NCI-H1436 (cell line): ENCODE data around the gene SMAD6.

Experiments used
- DNase-seq: peaks from one replicate; lab custom pipeline; 2025; lab: John Stamatoyannopoulos, UW

Gene SMAD6

DNA sequence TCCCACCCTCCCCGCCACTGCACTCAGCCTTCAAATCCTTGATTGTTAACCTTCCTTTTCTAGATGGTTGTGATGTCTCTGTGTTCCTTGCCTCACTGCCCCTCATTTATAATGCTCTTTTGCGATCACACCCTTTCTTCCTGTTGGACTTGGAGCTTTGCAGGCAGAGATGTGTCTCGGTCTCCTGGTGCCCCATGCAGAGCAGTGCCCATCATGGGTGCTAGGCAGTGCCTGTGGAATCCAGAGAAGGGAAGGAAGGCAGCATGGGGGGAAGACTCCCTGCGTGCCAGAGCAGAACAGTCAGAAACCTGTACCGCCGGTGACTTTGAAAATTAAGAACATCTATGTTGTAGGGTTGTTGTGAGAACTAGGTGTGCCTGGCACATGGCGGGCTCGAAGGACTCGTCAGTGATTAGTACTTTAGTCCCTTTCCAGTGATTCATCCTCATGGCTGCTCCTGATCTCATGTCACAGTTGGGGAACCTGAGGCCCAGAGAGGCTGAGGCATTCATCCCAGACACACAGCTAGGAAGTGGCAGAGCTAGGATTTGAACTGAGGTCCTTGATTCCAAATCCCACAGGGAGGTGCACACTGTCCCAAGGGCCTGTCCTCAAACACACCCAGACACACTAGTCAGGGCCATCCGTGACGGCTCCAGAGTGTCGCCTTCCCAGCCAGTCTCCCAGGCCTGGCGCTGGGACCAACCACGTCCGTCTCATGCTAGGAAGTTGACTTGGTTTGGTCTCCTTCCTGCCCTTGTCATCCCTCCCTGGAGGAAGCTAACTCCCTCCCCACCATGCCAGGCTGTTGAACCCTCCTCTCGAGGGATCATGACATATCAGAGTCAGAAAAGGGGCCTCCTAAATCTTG is 58.3 kb downstream of the SMAD6 start:
- no peak for DNase-seq

- DNase-seq: no peak
Measured at GRCh38 chr15:66760968-66761725, 59.1 kb downstream of the SMAD6 start.

DNA sequence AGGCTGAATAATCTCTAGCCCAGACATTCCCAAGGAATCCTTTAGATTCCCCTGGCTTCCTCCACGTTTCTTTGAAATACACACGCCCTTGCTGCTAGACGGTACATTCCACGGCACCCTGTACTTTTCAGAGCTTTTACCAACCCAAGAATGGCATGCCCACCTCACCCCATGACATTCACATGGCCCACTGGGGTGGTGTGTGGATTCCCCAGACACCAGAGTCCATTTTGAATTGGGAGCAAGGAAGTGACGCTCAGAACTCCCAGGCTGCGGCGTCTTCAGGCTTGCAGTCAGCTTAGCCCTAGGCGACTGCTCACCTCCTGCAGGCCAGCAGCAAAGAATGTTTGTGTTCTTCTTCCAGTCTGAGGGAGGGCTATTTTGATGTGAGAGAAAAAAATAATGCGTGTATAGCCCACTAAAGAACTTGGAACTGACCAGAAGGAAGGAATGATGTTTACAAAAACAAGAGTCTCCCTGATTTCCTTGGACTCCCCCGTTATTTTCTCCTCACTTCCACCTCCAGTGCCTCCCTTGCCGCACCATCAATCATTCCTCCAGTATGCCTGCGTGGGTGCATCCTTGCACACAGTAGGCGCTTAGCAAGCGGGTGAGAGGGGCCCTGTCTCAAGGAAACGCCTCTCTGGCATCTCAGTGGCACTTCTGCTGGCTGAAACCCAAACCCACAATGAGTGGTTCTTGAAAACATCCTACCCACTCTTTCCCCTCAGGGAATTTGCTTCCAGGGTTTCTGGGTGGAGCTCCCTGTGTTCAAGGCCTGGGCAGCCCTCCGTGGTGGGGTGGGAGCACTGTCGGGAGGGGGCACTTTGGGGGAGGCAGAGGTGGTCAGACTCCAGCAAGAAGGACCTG is 59.9 kb downstream of the SMAD6 start:
- DNase-seq: no peak

DNA sequence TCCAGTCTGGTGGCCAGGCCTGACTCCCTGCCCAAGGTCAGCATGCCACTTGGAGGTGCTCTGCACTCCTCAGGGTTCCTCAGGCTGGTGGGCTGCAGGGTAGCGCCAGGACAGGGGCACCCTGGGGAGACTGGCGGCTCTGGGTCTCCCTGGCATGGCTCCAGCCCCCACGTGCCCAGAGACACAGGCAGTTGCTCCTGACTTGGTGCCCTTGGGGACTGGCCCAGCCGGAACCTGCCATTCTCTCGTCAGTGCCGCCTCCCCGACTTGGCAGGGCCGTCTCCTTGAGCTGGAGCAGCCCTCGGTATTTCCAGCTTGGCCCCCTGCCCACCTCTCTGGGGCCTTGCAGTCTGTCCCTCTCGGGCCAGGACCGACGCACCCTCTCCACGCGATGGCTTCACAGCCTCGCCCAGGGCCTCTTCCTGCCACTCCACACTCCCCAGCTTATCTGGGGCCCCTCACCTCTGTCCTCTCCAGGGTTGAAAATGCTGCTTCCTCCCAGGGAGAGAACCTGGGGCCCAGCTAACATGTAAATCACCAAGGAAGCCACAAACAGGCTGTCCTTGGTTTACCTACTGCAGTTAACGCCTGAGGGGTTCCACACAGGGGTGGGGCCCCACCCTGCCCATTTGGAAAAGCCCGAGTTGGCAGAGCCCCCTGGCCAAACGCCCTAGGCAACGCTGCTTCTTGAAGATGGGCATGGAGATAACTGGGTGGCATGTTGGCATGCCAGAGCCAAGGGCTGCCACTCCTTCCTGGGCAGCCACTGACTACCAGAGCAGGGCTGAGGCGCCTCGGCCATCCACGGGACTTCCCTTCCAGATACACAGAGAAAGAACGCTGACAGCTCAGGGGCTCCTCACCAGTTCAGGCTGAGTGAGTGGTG is 61.4 kb downstream of the SMAD6 start:
- no peak for DNase-seq

- DNase-seq: no peak
Measured at GRCh38 chr15:66764072-66764786, 62.2 kb downstream of the SMAD6 start.

DNA sequence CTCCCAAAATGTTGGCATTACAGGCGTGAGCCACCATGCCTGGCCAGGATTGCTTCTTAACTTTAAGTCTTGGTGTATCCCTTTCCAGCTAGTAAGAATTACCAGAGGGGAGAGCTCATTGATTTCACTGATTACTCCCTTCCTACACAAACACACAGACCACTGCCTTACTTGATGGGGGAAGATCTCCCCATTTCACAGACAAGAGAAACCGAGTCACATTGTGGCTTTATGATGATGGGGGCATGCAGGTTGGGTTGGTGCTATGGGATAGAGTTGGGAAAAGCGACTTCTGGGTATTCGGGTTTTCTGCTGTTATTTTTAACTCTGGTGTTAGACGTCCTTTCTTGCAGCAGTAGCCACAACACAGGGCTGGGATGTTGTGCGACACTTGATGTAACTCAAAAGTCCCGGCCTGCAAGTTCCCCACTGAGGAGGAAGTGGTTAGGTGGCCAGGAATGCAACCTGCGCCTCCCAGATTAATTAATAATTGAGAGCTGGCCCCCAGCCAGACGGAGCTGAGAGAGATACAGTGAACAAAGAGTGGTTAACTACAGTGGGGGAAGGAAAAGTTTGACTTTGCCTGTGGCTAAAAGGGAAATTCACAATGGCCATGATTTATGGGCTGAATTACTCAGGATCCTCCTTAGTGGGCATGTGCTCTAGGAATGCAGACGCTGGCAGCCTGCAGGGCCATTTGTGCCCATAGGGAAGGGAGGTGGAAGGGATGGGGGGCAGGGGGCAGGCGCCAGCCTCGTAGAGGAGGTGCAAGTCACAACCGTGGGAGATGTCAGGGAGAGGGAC is 63.6 kb downstream of the SMAD6 start:
- no peak for DNase-seq

DNA sequence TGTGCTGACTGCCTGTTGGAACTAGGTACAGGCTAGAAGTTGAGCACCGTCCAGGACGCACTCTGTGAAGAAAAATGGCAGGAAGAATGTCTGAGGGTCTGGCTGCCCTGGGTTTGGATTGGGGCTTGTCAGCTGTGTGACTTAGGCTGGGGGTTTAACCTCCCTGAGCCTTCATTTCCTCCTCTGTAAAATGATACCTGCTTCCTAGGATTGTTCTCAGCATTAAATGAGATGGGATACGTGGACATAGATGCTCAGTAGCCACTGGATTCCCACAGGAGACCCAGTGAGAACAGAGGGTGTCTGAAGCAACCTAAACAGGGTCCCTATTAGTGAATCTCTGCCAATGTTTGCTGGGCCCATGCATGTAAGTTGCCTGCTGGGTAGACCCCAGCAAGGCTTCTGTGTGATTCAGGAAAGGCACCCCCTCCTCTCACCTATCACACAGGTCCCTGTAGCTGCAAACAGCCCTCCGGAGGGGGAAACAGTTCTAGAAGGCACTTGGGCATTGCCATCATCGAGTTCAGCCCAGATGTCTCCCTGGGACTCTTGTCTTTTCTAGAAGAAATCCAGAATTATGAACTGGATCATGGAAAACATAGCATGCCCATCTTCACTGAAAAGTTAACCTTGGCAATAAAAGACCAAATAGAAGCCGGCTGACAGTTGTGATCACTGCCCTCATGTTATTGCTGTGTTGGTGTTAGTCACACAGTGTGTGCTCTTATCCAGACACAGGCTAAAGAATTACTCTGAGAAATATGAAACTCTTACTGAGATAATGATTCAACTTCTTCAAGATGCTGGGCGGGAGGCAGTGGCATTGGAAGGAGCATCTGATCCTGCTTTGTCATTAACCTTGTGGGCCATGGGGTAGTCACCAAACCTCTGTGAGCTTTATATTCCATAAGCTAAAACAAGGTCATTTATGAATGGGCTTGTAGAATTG is 64.5 kb downstream of the SMAD6 start:
- no peak for DNase-seq

DNA sequence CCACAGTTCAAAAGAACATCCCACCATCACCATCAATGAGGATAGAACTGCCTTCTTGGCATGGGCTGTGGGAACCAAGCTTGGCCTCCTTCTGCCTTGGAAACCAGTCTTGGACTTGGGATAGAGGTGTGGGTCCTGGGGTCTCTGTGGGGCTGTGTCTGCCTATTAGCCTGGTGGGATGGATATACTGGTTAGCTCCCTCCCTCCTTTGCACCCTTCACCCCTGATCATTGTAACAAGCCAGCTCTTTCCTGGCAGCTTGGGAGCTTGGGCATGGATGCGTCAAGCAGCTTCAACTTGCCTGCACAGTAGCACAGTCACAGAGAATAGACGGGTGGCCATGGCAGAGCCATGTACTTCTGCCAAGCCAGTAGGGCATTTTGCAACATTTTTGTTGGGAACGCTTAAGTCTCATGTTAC is 65.2 kb downstream of the SMAD6 start:
- no peak for DNase-seq

DNA sequence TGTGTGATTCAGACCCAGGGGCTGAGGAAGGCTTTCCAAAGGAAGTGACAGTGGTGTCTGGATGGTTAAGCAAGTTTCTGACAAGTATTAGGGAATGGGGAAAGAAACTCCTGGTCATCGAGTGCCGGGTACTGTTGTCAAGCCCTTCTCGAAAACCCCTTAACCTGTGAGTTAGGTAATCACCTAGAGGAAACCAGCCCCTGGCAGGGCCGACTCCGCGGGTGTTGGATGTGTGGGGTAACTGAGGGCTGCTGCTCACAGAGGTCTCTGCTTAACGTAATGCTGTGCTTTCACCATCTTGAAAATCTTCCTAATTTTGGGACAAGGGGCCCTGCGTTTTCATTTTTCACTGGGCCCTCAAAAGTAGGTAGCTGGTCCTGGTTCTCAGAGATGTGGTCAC is 67.0 kb downstream of the SMAD6 start:
- DNase-seq: no peak

DNA sequence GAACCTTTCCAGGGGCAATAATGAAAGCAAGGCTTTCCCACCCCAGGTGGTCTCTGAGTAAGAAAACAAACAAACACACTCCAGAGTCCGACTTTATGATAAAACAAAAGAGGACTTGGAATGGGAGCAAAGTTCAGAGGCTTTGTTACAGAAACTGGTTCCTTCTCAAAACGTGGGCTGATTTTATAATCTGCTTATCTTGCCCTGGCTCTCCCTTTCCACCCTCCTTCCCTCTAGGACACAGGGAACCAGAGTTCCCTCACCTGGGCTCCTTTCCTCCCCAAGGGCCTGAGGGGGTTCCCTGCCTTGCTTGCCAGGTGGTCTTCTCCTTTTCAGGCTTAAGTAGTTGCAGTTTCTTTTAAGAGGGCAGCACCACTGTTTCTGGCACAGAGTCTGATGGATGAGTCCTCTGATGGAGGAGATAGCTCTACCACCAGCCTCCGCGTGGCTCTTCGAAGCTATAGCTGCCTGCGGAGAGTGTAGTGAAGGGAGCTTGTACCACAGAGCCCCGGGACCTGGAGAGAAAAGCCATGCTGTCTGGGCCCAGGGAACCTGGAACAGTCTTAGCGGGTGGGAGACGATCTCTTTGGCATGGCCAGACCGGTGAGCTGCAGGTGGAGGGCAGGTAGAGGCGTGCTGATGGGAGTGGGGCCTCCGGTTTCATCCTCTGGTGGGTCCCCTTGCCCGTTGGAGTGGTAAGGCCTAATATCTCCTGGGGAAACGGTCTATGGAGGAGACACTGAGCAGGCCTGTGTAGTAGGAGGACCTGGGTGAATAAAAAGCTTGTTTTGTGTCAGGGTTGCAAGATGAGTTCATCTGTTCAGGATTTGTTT is 68.7 kb downstream of the SMAD6 start:
- DNase-seq: no peak

DNA sequence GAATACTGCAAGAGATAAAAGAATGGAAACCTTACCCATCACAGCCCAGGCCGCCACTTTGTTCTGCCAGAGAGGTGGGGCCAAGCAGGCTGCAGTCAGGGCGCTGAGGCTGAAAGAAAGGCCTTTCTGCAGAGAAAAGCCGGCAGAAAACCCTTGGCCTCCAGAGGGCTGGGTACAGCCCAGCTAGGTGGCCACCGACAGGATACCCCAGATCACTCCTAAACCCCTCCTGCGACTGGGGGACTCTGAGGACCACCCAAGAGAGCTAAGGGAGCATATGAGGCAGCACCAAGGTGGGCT is 69.3 kb downstream of the SMAD6 start:
- no peak for DNase-seq

DNA sequence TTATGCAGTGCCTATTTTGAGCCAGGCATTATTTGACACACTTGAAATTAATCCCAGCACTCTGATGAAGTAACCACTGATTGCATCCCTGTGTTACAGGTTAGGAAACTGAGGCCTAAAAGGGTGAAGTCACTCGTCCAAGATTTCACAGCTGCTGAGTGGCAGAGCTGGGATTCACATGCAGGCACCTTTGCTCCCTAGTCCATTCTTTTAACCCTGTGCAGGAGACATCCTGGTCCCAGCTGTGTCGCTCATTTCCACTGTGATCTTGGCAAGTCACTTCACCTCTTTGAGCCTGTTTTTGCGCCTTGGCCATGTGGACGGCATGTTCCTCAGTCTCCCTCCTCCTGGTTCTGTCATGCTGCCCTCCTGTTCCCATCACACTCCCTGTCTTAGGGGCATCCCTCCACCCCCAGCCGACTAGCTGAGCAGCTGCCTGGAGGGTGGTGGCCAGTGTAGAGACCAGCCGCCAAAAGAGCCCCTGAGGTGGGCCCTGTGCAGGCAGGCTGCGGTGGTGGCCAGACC is 70.6 kb downstream of the SMAD6 start:
- no peak for DNase-seq

- no peak for DNase-seq
Measured at GRCh38 chr15:66773129-66773873, 71.3 kb downstream of the SMAD6 start.

DNA sequence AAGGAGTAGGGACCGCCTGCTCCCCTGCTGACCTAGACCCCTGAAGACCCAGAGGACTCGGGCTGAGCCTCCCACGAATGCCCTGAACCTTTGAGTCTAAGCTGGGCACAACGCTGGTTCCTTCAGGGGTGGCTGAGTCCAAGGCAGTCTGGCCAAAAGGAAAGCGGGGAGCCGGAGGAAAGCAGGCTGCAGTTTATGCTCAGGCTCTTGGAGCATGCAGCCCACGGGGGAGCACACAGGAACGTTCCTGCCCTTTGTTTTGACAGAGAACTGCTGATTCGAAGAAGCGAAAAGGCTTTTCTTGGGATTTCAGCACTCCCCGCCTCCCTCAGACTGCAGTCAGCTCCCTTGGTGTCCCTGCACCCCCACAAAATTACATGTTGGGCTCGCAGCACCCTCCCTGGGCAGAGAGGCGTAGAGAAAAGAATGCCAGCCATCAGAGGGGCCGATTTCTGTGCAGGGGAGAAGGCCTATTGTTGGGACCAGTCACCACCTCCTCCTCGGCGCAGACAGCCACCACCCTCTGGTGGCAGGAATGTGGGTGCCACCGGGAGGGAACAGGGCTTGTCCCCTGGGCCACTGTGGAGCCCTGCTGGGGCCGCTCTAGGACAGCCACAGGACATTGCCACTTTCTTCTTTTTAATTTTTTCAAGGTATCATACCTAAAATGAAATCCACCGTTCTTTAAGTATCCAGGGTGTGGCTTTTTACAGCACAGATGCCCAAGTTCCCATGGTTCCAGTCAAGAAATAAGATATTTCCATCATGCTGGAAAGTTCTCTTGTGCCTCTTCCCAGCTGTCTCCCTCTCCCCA is 72.2 kb downstream of the SMAD6 start:
- peak; percentile 67 for DNase-seq

DNA sequence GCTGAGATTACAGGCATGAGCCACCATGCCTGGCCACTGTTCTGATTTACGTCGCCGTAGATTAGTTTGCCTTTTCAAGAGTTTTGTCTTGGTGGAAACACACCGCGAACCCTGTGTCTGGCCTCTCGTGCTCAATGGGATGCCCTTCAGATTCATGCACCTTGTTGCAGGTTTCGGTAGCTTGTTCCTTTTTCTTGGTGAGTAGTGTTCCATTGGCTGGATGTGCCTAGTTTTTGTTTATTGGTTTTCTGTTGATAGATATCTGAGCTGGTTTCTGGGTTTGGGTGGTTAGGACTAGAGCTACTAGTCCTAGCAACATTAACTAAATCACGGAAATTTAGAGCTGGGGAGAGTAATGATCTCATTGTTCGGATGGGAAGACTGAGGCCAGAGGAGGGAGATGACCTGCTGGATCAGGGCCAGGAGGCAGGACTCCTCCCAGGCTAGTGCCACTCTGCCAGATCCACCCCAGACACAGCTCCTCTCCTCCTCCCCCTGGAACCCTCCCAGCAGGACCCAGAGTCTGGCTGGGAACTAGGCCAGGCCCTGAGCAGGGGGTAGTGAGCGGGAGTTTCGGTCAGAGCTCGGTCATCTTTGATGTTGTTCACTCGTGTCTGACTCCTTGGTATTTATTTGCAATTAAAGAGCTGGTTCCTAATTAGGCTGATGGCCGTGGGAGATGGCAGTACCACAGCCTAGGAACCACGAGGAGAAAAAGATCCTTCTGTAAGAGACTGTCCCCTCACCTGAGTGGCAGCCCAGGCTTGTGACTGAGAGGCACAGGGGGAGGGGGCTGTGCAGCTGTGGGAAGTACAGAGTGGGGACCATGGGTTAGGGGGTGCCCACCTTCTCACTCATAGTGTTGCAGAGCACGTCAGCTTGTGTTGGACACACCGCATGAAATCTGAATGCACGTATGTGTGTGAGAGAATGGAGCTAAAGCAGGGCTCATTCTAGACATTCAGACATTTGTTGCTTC is 73.4 kb downstream of the SMAD6 start:
- DNase-seq: no peak
